Measurements from ENCODE around the gene COL28A1.

GRCh38 chr7:7517754-7518153 lies 17.9 kb downstream of the COL28A1 start:
- TF ChIP-seq CTCF (IDR thresholded peaks at IDR 0.05), result no peak
- TF ChIP-seq POLR2A (IDR thresholded peaks at IDR 0.05), result no peak

Data from lower leg skin (tissue), 3 donors.